GM21825 (cell line): ENCODE measurements around the gene TNFRSF1B.
A peak's percentile ranks its signal among the peaks of the same experiment; 100 is the strongest.

Source experiments
- ATAC-seq: cut with Tn5 transposase; IDR thresholded peaks from one replicate; pipeline ENCODE4 v1.9.1; 2021; ENCODE audit warnings: mild to moderate bottlenecking, moderate library complexity; ENCODE audit not compliant: unreplicated experiment

Gene TNFRSF1B

GRCh38 chr1:12166834-12167492 is at the start of gene TNFRSF1B:
TNFRSF1B (plus strand) TSS chr1:12166991; CDS start chr1:12167092, 101 bp downstream.
- peak; percentile 47 for ATAC-seq

DNA sequence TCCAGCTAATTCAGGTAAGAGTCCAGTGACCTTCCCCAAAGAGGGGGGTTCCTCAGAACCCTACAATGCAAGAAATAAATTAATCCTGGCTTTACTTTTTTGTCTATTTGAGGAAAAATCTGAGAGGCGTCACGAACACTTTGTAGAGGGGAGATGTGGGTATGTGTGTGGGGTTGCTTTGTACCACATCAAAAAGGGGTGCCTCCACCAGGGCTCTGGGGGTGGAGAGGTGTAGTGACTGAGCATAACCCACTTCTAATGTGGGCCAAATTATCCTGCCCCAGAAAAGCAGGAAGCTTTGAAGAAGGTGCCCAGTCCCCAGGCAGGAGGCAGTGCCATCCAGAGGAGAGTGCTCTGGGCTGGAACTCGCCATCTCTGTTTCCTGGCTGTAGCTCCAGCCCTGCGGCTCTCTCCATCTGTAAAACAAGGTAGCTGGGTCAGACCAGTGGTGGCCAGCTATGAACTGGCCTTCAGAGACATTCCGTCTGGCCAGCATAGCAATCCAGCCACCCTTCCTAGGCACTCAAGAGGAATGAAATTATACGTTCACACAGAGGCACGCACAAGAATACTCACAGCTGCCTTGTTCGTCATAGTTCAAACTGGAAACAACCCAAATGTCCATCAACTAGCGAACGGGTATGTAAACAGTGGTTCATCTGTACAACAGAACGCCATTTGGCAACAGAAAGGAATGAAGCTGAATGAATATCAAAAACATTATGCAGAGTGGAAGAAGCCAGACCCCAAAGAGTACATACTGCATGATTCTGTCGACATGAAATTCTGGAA is 45.4 kb upstream of the TNFRSF1B start:
- ATAC-seq, result no peak

GRCh38 chr1:12123172-12123571 is 43.6 kb upstream of the TNFRSF1B start:
- no peak for ATAC-seq

DNA sequence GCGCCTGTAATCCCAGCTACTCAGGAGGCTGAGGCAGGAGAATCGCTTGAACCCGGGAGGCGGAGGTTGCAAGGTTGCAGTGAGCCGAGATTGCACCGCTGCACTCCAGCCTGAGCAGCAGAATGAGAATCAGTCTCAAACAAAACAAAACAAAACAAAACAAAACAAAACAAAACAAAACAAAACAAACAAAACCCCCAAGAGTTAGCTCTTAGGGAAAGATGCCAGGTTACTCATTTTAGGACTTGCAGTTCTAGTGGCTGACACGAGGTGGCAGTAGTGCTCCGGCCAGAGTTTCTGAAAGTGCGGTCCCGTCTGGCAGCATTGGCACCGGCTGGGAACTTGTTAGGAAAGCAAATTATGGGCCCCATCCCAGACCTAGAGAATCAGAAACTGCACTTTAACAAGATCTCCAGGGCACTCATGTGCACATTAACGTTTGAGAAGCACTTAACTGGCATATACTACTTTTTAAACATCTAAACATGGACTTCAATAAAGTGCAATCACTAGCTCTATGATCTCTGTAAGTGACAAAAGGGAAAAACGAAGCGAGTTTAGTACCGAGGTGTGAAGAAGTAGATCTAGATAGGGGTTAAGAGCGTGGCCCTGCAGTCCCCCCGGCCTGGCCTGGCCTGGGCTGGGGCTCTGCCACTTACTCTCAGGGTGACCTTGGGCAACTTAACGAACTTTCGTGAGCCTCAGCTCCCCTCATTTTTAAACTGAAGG is 41.9 kb upstream of the TNFRSF1B start:
- ATAC-seq, result no peak

DNA sequence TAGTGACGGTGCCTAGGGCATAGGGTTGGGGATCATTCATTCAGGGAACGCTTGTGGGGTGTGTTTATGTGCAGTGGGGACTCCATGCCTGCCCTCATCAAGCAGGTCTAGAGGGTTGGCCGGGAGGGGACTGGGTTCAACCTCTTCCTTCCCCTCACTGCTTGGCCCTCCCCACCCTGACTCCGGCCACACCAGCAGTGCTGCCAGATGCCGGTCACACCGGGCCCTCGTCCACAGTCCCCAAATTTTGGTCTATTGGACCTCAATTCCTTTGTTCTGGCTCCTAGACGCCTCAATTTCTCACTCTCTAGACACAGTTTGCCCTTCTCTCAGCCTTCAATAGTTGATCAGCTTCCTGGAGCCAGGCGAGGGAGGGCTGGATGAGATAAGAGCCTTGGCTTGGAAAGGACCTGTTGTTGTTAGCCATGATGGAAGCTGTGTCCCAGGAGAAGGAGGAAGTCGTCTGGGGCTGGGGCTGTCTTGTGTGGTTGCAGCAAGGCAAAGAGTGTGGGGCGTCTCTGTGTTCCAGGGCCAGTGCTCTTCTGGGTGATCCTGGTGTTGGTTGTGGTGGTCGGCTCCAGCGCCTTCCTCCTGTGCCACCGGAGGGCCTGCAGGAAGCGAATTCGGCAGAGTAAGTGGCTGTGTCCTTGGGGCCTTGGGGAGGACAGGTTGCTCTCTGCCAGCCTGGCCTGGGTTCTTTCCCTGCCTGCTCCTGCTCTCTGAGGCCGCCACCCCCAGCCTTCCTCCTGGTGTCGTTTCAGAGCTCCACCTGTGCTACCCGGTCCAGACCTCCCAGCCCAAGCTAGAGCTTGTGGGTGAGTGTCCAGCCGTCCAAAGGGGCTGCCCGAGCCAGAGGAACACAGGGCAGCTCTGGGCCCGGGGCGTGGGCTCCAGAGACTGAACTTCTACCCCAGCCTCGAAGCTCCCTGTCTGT is 41.1 kb upstream of the TNFRSF1B start:
- no peak for ATAC-seq

DNA sequence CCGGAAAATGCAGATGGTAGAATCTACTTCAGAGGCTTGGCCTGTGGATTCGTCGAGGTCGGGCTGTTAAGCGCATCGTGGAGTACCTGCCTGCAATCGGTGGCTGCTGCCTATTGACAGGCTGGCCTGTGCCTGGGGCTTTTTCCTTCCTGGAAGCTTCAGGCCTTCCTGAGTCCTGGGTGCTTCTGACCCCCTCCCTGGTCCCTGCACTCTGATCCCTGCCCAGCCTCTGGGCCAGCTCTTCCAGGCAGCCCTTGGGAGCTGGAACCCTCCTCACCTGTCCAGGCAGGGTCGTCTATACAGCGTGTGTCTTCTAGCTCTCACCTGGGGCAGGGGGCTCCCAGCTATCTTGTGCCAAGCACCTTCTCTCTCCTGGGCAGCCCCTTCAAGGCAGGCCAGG is 40.0 kb upstream of the TNFRSF1B start:
- ATAC-seq, result no peak

GRCh38 chr1:12127206-12127810 is 39.5 kb upstream of the TNFRSF1B start:
- ATAC-seq, result no peak

DNA sequence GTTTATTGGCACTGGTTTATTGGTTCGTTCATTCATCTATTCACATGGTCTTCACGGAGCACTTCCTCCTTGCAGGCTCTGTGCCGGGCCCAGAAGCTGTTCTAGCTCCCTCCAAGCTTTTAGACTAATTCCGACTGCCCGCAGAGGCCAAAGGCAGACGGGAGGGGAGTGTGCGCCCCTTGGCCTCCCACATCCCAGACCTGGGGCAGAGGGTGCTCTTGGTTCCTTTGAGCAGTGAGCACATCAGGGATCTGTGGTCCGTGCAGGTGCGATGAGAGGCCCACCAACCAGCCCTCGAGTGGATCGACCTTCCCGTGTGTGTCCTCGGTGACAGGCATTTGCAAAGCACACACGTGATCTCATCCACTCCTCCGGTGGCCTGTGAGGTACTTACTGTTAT is 38.7 kb upstream of the TNFRSF1B start:
- no peak for ATAC-seq

DNA sequence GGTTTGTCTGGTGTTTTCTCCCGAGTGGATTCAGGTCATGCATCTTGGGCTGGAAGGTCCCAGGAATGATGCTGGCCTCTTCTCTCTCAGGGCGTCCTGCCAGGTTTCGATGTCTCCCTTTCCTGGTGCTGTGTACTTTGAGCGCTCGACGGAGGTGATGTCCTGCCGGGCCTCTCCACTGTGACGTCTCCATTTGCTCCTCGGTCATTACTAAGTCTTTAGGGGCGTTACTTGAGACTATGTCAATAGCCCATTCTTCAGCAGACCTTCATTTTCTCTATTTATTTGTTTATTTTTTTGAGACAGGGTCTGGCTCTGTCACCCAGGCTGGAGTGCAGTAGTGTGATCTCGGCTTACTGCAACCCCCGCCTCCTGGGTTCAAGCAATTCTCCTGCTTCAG is 37.2 kb upstream of the TNFRSF1B start:
- ATAC-seq, result no peak

GRCh38 chr1:12130466-12131130 is 36.2 kb upstream of the TNFRSF1B start:
- ATAC-seq, result no peak

DNA sequence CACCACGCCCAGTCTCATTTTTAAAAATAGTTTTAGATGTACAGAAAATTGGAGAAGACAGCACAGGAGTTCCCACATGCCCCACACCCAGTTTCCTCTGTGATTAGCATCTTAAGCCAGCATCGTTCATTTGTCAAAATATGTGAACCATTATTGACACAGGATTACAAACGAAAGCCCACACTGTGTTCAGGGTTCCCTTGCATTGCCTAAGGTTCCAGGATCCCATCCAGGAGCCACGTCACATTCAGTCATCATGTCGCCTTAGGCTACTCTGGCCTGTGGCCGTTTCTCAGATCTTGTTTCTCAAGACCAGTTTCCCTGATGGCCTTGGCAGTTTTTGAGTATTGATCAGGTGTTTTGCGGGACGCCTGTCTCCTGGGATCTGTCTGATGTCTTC is 34.7 kb upstream of the TNFRSF1B start:
- ATAC-seq, result no peak

DNA sequence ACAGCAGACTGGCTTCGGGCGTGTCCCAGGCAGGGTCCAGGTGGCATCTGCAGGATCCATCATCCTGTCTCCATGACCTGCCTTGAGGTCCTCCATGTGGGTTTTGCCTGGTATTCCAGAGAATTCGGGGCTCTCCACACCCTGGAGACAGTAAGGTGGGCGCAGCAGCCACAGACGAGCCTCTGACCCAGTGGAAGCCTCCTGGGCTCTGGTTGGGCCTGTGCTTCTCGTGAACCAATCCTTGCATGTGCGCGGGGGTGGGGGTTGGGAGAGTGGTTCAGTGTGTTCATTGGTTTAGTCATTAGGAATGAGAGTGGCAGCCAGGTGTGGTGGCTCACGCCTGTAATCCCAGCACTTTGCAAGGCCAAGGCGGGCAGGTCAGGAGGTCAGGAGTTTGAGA is 32.1 kb upstream of the TNFRSF1B start:
- no peak for ATAC-seq

DNA sequence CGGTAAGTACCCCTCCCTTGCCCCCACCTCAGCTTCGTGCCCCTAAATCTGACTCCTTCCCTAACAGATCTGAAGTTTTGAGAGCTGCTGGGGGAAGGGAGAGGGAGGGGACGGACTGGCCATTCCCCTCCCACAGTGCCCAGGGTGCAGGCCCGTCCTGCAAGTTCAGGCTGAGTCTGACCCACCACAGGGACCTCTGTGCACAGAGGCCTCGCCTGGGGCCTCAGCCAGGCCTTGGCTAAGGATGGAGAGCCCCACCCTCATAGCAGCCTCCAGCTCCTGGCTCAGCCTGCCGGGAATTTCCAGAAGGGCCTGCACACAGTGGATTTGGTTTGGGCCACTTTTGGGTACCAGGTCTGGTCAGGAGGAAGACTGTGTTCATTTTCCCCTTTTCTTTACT is 31.2 kb upstream of the TNFRSF1B start:
- no peak for ATAC-seq

DNA sequence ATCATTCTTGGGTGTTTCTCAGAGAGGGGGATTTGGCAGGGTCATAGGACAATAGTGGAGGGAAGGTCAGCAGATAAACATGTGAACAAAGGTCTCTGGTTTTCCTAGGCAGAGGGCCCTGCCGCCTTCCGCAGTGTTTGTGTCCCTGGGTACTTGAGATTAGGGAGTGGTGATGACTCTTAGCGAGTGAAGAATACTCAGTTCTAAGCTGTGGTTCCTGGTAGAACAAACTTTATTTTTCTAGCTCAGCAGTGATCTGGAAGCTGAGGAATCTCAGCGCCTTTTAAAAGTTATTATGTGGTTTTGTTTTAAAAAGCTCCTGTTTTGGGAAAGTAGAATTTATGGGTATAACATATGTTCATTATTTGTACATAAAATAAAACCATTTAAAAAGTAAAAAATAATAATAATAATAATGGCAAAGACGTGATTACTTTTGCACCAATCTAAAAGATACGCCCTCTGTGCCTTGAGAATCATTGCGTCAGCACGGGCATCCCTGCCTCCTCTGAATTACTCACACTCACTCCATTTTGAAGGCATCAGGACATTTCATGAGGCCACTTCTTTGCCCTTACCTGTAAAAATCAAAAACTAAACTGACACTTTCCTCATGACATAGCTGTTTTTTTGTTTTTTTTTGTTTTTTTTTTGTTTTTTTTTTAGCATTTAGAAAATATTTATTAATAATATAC is 29.7 kb upstream of the TNFRSF1B start:
- no peak for ATAC-seq

GRCh38 chr1:12138196-12139168 is 28.3 kb upstream of the TNFRSF1B start:
- no peak for ATAC-seq

- ATAC-seq, result no peak
Observed at GRCh38 chr1:12140016-12140415, 26.8 kb upstream of the TNFRSF1B start.

- no peak for ATAC-seq
Observed at GRCh38 chr1:12140515-12141162, 26.2 kb upstream of the TNFRSF1B start.
